ENCODE results near the gene SLC35G3. TPM values are rescaled to one million over a fixed set of nuclear protein-coding genes. Genes with fewer than 3 reads are reported as not detected.

The SLC35G3 gene
- polyA plus RNA-seq, 1 of the 3 experiments (the other 2 are of a cell fraction), result not detected

DNA sequence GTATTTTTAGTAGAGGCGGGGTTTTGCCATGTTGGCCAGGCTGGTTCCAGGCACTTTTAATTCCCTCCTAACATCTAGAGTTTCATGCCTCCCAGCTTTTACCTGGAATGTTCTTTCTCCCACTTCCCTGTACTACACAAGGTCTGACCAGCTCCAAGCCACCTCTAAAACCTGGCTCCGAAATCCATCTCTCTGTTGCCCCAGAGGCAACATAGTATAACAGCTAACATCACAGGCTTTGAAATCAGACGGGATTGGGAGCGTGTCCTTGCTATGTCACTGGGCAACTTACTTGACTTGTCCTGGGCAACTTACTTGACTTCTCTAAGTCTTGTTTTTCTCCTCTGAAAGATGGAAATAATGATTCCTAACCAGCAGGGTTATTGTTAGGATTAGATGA is 31.4 kb downstream of the SLC35G3 start (continued):
- no peak for TF ChIP-seq SMC3 (IDR thresholded peaks at IDR 0.05; ENCODE audit: low read depth, low read length)

DNA sequence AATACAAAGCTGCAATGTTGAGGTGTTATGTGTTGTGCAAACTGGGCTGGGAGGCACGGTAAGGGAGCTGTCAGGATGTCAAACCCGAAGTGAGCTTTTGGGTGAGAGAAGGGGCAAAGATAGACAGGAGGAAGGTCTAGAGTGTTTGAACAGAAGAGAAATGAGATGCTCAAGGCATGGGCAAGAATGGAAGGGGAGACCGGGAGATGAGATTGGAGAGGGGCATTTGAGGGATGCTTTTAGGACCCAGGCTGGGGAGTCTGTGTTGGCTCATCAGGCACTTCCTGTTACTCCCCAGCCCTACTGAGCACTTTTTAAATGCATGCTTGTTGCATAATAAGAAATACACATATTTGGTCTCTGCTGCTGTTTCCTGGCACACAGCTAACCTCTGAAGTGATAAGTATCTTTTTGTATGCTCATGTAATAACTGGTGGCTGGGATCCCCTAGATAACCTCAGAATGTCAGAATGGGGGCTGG is 32.9 kb downstream of the SLC35G3 start:
- Histone ChIP-seq H3K27me3 (ENCODE audit: insufficient read depth) (peaks cover 62% of the 10 kb centered on the region), H3K4me2 (no peak overlapping the region), H3F3A (replicated peaks; ENCODE audit: insufficient read depth) (no peaks in the 10 kb centered on the region), H2AFZ (ENCODE audit: low read depth) (no peak overlapping the region), H3K9ac (no peak overlapping the region), H3K9me2 (0 out of 2 replicates have a peak, but pooled peaks cover 3% of the 10 kb centered on the region), H3K36me3 (replicated peaks in 1 of 2; ENCODE audit: control insufficient read depth in 1 of 2, insufficient read depth in 2 of 2, low read length in 1 of 2) (no peaks in the 10 kb centered on the region), H3K4me1 (ENCODE audit: control insufficient read depth in 1 of 2, insufficient read depth in 2 of 2, low read depth in 1 of 2, low read length in 1 of 2) (no peaks in the 10 kb centered on the region), H3K27ac (ENCODE audit: low read depth in 2 of 2, low read length in 1 of 2) (no peak overlapping the region), H3K79me2 (ENCODE audit: insufficient read depth) (no peaks in the 10 kb centered on the region), H4K20me1 (ENCODE audit: insufficient read depth) (no peaks in the 10 kb centered on the region), H3K4me3 (ENCODE audit: low read depth in 2 of 2, low read length in 1 of 2) (no peak overlapping the region), H3K9me3 (no peaks in the 10 kb centered on the region)
- no peak for DNase-seq
- ChIA-PET CTCF (interaction anchor here (1.4 kb wide), 1 partner anchor 9 kb away, joined by 3 read pairs; no protein-coding TSS in a partner anchor), POLR2A (no interaction called here)
- WGBS (ENCODE audit: low lambda C conversion rate), result 14% methylated on average over 3 of the region's 3 CpGs
- TF ChIP-seq SIN3A (IDR thresholded peaks at IDR 0.05; ENCODE audit: borderline replicate concordance, low read depth, low read length) (no peak), USF1 (IDR thresholded peaks at IDR 0.05; ENCODE audit: borderline replicate concordance, low read depth) (no peak), POLR2AphosphoS5 (IDR thresholded peaks at IDR 0.05; ENCODE audit: low read depth, low read length) (no peak), RXRA (IDR thresholded peaks at IDR 0.05; ENCODE audit: borderline replicate concordance, low read depth) (no peak), MXI1 (IDR thresholded peaks at IDR 0.05; ENCODE audit: low read depth, low read length) (no peak), USF2 (IDR thresholded peaks at IDR 0.05; ENCODE audit: borderline replicate concordance, low read depth, low read length) (no peak), TAF1 (IDR thresholded peaks at IDR 0.05; ENCODE audit: borderline replicate concordance, low read depth, low read length) (no peak), YY1 (IDR thresholded peaks at IDR 0.05; ENCODE audit: low read depth) (no peak), FOXJ3 (CRISPR knock-in tag; IDR thresholded peaks at IDR 0.05) (no peak)
- TF ChIP-seq, protein P1, sequence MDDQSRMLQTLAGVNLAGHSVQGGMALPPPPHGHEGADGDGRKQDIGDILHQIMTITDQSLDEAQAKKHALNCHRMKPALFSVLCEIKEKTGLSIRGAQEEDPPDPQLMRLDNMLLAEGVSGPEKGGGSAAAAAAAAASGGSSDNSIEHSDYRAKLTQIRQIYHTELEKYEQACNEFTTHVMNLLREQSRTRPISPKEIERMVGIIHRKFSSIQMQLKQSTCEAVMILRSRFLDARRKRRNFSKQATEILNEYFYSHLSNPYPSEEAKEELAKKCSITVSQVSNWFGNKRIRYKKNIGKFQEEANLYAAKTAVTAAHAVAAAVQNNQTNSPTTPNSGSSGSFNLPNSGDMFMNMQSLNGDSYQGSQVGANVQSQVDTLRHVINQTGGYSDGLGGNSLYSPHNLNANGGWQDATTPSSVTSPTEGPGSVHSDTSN (IDR thresholded peaks at IDR 0.05), result no peak
